Astrocyte (in vitro differentiated cells and primary cell): ENCODE data around the gene TROAP.

ENCODE experiments used
- CTCF ChIP-seq: IDR thresholded peaks from 2 replicates; pipeline ENCODE4 v1.5.1; 2011; ENCODE audit warnings: low read depth, mild to moderate bottlenecking, inconsistent platforms, low read length, moderate library complexity; ENCODE audit not compliant: insufficient read depth
- EZH2 ChIP-seq: IDR thresholded peaks from 2 replicates; pipeline ENCODE4 v1.6.1; 2012; ENCODE audit warnings: mild to moderate bottlenecking, low read length, inconsistent platforms; ENCODE audit not compliant: insufficient read depth

- peak; percentile 59 for TF ChIP-seq EZH2
- TF ChIP-seq CTCF = no peak
Measured at GRCh38 chr12:49295082-49295936, 27.7 kb upstream of the TROAP start, which contains the start of gene PRPH.
